Stimulated activated CD8-positive, alpha-beta memory T cell treated with anti-CD3 and anti-CD28 coated beads, Interleukin-7, amount 100 ng/mL, for 1 hour (primary cell): ENCODE results near the gene C2CD4A.
"Not testable (repeated sequence)": the region's sequence is repeated elsewhere in the genome, so short reads cannot be mapped to it uniquely, and the experiment has no call there.

Experiments used
- DNase-seq, 2 donors: peaks; one replicate each; pipeline ENCODE4 v3.0.0-alpha.2; 2020; ENCODE audit warnings: low read depth in 2 of 2

C2CD4A gene

GRCh38 chr15:62066663-62067447 lies at the start of gene C2CD4A:
Gene C2CD4A, plus strand, starts transcription at chr15:62066977. Its CDS starts 637 bp downstream, at chr15:62067614.
- no peak for DNase-seq

- no peak for DNase-seq
These were observed 46.1 kb upstream of the C2CD4A start for GRCh38 chr15:62020576-62021160.

DNA sequence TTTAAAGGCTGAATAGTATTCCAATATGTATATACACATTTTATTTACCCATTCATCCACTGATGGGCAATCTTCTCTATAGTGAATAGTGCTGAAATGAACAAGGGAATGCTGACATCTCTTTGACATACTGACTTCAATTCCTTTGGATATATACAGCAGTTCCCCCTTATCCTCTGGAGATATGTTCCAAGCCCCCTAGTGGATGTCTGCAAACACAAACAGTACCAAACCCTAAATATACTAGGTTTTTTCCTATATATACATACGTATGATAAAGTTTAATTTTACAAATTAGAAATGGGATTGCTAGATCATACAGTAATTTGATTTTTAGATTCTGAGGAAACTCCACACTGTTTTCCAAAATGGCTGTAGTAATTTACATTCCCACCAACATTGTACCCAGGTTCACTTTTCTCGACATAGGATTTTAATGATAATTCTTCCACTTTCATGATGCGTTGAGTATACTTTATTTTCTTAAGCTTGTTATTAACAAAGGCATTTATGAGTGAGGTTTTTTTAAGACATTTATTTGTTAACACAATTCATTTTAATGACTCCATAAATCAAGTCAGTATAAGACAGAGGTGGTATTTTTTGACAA lies 44.7 kb upstream of the C2CD4A start:
- DNase-seq: no peak

DNA sequence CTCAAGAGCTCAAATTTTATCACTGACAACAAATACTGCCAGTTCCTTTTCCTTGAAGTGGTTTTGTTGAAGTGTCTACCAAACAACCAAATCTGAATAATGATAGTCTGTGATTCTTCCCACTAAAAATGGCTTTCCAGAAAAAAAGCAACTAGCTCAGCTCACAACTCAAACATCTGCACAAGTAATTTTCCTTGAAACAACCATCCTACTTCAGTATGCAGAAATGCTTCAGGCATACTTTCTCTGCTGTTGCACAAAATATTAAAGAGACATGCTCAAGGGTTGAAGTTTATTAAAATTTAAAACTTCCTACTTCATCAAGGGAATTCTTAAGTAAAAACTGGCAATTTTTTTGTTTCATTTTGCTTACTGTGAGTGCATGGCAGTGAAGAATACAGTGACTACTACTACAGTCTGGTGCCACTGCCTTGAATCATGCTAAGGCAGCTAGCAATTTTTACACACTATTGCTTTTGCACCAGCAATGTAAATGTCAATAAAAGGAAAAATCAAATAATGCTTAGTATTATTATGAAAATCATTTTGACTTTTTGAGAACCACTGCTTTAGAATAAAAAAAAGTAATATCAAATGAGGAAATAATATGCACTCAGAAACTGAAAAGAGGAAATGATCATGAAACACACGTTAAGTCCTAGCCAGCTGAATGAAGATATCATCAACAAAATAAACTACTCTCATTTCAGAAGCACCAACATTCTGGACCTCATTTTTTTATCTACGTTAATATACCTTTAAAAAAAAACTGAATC lies 40.1 kb upstream of the C2CD4A start:
- DNase-seq: no peak

DNA sequence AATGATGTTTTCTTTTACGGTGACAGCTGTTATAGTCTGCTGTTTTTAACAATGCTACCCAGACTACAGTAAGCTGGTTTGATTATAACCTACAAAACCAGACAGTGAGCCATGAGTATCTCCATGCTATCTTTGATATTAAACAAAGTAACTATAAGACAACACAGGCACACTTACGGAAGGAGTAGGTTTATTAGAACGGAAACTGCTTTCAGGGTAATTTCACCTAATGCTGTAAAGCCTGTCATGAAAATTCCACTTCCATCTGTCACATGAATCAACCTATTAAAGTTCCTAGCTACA lies 39.6 kb upstream of the C2CD4A start:
- DNase-seq: no peak

DNA sequence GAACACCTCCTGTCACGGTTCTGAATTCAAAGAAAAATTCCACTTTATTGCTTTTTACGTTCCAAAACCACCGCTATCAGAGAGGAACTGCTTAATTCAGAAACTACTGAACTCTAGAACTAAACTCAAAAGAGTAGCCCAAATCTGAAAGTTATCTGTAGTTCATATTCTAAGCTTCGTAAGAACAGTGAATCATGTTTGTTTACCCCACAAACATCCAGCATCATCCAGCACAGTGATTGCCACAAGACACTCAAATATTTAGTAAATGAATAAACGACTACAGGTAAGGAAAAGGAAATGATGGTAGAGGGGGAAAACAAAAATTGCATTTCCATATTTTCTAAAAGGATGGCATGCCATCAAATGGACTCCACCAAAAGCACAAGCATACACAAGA lies 38.9 kb upstream of the C2CD4A start:
- DNase-seq: no peak

- no peak for DNase-seq
These were observed 31.4 kb upstream of the C2CD4A start for GRCh38 chr15:62035256-62035924.

DNA sequence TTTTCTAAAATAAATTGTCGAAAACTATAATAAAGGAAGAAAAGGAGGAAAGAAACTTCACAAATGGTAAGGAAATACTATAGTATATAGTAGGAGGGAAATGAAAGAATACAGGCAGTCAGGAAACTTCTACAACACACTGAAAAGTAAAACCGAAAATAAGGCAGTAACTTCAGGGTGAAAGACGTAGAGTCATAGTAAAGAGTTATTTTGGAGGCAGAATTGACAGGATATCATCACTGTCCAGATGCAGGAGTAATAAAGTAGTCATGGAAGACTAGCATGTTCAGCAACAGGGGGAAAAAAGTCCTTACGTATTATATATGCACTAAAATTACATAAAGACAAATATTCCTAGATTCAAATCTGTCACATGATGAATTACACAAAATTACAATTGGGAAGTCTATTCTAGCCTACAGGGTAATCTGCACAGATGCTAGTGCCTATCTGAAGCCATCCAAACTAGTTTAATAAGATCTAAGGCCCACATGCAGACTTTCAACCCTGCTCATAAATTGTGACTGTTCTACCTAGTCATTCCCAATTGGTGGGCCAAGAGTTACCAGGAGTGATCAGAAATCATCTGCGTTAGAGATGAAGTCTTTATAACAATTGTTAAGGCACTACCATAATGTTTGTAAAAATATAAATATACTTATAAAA lies 20.6 kb upstream of the C2CD4A start:
- DNase-seq: no peak

DNA sequence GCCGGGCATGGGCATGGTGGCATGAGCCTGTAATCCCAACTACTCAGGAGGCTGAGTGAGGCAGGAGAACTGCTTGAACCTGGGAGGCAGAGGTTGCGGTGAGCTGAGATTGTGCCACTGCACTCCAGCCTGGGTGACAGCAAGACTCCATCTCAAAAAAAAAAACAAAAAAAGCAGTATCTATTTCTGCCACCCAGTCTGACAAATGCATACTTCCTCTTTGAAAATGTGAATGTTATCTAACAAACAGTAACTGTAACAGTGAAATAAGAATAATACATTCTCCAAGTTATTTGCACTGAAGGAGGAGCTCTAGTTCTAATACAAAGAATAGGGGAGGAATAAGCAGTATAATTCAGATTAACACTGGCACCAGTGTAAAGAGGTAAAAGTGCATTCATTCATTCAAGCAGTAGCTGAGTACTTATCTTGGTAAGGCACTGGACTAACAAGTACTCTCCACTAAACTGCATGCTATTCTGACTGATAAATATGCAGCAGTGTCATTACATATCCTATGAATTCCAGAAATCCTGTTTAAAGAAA lies 19.4 kb upstream of the C2CD4A start:
- no peak for DNase-seq

- DNase-seq: not testable (repeated sequence)
These were observed 18.5 kb upstream of the C2CD4A start for GRCh38 chr15:62048254-62048653.

DNA sequence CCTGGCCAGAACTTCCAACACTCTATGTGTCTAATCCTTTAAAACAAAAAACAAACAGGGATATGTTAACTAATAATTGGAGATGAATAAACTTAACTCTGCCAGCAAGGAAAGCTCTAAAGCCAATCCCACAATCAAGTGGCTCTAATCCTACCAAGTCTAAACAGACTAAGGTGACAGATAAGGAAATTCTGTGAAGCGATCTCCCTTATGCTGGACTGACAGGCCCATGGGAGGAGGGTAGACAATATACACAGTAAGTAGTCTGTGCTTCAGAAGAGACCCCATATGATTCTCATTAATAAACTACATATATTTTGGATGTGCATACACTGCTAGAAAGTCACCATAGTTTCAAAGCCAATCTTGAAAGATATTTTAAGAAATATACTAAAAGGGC lies 16.7 kb upstream of the C2CD4A start:
- DNase-seq: no peak

DNA sequence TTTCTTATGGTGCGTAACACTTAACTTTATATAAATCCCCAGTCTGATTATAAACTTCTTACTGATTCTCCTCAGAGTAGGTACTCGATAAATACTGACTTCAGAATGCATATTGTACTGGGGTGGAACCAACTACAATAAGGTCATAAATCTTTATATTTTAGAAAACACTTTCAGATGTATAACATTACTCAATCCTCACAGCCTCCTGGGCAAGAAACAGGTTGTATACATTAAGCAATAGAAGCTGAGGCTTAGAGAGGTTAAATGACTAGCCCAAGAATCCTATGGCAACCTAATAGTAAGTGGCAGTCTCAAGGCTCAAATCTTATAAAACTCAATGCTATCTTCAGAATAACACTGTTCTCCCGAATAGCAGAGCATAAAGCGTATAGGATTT lies 15.6 kb upstream of the C2CD4A start:
- DNase-seq: no peak

GRCh38 chr15:62052713-62053112 lies 14.1 kb upstream of the C2CD4A start:
- no peak for DNase-seq

- no peak for DNase-seq
These were observed 13.2 kb upstream of the C2CD4A start for GRCh38 chr15:62053439-62054085.

GRCh38 chr15:62054979-62055378 lies 11.8 kb upstream of the C2CD4A start:
- DNase-seq: no peak

- DNase-seq: no peak
These were observed 9.3 kb upstream of the C2CD4A start for GRCh38 chr15:62057341-62057980.

DNA sequence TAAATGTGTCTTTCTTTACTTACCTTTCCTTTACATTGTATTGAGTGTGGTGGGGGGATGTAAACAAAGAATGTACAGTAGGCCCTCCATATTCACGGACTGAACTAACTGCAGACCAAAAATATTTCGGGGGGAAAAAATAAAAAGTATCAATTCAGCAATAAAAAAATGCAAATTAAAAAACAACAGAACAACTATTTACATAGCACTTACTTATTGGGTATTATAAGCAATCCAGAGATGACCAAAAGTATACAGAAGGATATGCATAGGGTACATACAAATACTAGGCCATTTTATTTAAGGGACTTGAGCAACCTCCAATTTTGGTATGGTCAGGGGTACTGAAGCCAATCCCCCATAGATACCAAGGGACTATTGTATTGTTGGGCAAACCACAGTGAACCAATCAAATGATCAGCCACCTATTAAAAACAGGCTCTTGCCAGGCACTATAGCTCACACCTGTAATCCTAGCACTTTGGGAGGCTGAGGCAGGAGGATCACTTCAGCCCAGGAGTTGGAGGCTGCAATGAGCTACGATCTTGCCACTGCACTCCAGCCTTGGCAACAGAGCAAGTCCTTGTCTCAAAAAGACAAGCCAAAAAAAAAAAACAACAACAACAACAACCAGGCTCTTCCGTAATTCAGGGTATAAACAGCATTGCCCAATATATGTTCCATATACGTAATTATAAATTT lies 8.3 kb upstream of the C2CD4A start:
- DNase-seq: no peak

DNA sequence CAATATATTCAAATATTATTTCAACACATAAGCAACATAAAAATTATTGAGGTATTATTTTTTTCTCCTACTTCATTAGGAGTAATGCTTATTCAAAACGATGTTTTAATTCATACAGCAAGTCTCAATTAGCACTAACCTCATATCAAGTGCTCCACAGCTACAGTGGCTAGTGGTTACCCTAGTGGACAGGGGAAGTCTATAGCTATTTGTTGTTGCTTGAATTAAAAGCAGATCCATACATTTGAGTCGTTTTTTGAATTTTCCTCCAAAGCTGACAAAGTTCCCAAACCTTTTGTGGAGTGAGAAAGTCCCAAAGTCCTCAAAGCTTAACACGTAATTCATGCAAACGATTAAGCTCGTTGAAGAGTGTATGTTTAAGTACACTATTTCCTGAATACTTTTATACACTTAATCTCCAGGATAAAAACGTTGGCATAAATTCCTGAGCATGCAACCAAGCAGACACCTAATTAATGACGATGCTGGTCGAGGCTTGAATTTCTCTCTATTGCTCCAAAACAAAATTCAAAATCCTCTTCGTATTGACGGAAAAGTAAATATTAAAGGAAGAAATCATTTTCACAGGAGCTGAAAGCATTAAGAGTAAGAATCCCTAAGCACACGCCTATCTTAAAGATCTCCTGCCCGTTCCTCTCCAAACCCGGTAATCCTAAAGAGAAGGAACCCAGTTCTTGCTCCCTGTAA lies 7.5 kb upstream of the C2CD4A start:
- DNase-seq: no peak

DNA sequence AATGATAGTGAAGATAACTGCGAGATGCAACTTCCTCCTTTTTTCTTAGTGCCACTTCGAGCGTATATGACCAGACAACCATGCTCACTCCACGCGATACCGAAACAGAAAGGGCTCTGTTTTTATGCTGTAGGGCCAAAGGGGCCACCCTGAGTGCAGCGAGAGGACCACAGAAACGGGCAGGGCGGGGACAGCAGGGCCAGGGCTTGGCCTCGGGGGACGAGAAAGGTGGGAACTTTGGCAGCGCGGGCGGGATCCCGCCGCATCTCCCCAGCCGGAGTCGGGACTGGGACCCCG lies 7.0 kb upstream of the C2CD4A start:
- DNase-seq: no peak
